SH-SY5Y (cell line): ENCODE data around the gene AOC3.

ENCODE experiments used
- GATA2 ChIP-seq: IDR thresholded peaks from 2 replicates; pipeline ENCODE4 v1.6.1; 2011; ENCODE audit warnings: mild to moderate bottlenecking, low read depth, low read length
- GATA3 ChIP-seq: IDR thresholded peaks from 2 replicates; pipeline ENCODE4 v1.6.1; 2011; ENCODE audit warnings: low read depth, mild to moderate bottlenecking, low read length, moderate library complexity

AOC3 gene

GRCh38 chr17:42878123-42878880, 27.3 kb downstream of the AOC3 start:
- TF ChIP-seq GATA3 (no peak), GATA2 (no peak)

GRCh38 chr17:42878924-42879595, 28.1 kb downstream of the AOC3 start:
- TF ChIP-seq GATA3 = no peak
- no peak for TF ChIP-seq GATA2

- TF ChIP-seq GATA2 = no peak
- TF ChIP-seq GATA3 = no peak
Measured at GRCh38 chr17:42879596-42879985, 28.6 kb downstream of the AOC3 start.

- no peak for TF ChIP-seq GATA2
- no peak for TF ChIP-seq GATA3
Measured at GRCh38 chr17:42880776-42881310, 29.8 kb downstream of the AOC3 start.

- TF ChIP-seq GATA3 (no peak), GATA2 (no peak)
Measured at GRCh38 chr17:42882166-42882565, 31.2 kb downstream of the AOC3 start.

GRCh38 chr17:42883802-42884558, 33.0 kb downstream of the AOC3 start:
- TF ChIP-seq GATA3 (no peak), GATA2 (no peak)

GRCh38 chr17:42886283-42887176, 35.5 kb downstream of the AOC3 start:
- TF ChIP-seq GATA3 (no peak), GATA2 (no peak)

- TF ChIP-seq GATA3 = no peak
- TF ChIP-seq GATA2 = no peak
Measured at GRCh38 chr17:42889809-42890208, 38.8 kb downstream of the AOC3 start.

GRCh38 chr17:42891539-42892152, 40.6 kb downstream of the AOC3 start:
- TF ChIP-seq GATA3 (no peak), GATA2 (no peak)

GRCh38 chr17:42893359-42893758, 42.4 kb downstream of the AOC3 start:
- TF ChIP-seq GATA2 (no peak), GATA3 (no peak)

GRCh38 chr17:42894283-42895184, 43.5 kb downstream of the AOC3 start:
- TF ChIP-seq GATA2 (no peak), GATA3 (no peak)

GRCh38 chr17:42895185-42895555, 44.2 kb downstream of the AOC3 start:
- TF ChIP-seq GATA2 (no peak), GATA3 (no peak)
